Fibroblast of the aortic adventitia (primary cell): Measurements from ENCODE around the gene FBXL7. TPM values are rescaled to one million over a fixed set of nuclear protein-coding genes. Genes with fewer than 3 reads are reported as not detected.

Experiments
- DNase-seq: peaks from one replicate; pipeline ENCODE4 v3.0.0-alpha.2; 2010; ENCODE audit warnings: low read depth
- H3K4me3 ChIP-seq: 2 replicates; pipeline ENCODE4 v1.5.1; 2011; ENCODE audit warnings: low read depth, mild to moderate bottlenecking, control low read depth, low read length, moderate library complexity
- total RNA-seq: library from RNA; depleted of rRNA; stranded (reverse); fragments of >200 nt; gene quantifications from 2 replicates; pipeline ENCODE4 v1.2.3, GENCODE V29; 2012; ENCODE audit warnings: low replicate concordance
- TF ChIP-seq, protein P1 (sequence below): IDR thresholded peaks from 2 replicates; pipeline ENCODE4 v1.5.1; 2011; ENCODE audit warnings: mild to moderate bottlenecking, low read length, control low read depth, inconsistent platforms; ENCODE audit not compliant: insufficient read depth

The FBXL7 gene
- total RNA-seq, 1 donor, result 12.4 TPM

DNA sequence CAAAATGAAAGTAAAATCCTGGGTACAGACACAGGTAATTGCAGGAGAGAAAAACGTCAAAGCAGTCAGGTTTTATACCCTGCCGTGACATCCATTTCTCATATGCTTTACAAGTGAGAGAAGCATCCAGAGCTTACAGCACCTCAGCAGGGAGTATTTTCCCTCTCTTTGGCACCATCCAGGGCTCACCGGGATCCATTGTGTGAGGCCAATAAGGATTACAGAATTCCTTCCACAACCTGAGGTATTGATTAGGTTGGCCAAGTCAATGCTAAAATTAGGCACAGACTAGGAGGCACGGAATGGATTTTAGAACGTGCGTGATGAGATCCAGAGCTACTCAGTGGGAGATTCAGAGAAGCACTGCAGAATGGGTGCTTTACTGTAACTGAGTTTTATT lies 296.6 kb downstream of the FBXL7 start:
- no peak overlapping the region for H3K4me3 ChIP-seq
- no peak for DNase-seq
- TF ChIP-seq, protein P1, sequence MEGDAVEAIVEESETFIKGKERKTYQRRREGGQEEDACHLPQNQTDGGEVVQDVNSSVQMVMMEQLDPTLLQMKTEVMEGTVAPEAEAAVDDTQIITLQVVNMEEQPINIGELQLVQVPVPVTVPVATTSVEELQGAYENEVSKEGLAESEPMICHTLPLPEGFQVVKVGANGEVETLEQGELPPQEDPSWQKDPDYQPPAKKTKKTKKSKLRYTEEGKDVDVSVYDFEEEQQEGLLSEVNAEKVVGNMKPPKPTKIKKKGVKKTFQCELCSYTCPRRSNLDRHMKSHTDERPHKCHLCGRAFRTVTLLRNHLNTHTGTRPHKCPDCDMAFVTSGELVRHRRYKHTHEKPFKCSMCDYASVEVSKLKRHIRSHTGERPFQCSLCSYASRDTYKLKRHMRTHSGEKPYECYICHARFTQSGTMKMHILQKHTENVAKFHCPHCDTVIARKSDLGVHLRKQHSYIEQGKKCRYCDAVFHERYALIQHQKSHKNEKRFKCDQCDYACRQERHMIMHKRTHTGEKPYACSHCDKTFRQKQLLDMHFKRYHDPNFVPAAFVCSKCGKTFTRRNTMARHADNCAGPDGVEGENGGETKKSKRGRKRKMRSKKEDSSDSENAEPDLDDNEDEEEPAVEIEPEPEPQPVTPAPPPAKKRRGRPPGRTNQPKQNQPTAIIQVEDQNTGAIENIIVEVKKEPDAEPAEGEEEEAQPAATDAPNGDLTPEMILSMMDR, result no peak

DNA sequence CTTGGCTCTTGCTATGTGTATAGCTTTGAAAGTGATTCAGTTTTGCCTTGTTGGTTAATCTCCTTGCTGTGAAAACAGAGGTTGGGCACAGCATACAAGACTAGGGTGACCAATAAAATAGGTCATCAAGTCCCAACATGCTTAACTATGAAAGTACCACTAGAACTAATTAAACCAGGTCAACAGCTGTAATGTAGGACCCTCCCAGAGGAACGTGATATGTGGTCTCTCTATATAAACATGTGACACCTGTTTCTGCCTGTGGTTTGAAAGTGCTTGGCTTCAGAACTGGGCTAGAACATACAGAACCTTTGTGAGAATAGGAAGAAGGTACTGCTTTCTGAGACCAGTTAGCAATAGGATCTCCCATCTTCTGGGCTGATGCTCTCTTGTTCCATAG lies 297.1 kb downstream of the FBXL7 start:
- no peak overlapping the region for H3K4me3 ChIP-seq
- no peak for DNase-seq
- TF ChIP-seq, protein P1, result no peak

DNA sequence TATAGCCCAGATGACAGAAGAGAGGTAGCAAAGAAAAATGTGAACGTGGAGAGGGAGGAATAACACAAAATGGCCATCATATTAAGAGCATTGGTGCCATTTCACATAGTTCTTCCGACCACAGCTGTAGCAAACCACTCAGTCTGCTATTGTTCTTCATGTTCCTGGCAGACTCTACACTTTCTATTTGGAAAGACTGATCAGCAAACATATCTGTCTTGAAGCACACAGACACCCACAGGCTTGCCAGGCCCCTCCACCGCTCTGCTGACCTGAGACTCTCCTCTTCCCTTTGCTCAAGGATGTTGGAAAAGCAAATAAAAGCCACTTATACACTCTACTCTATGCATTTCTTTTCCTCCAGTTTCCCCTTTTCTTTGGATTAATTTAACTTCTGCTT lies 298.0 kb downstream of the FBXL7 start:
- no peak overlapping the region for H3K4me3 ChIP-seq
- TF ChIP-seq, protein P1, result no peak
- peak; percentile 66 for DNase-seq

DNA sequence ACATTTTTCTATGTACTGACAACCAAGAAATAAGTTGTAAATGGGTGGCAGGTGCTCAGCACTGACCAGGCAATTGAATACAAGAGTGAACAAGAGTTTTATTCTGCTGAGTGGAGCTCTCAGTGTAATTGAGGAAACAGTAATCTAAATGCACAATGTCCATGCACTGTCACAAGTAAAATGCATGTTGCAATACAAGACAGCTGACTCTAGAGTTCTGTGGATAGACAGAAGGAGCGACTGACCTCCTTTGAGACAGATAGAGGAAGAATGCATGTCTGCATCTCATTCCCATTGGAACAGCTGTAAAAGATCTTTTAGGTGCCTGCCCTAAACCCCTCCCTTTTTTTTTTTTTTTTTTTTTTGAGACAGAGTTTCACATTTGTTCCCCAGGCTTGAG lies 299.0 kb downstream of the FBXL7 start:
- H3K4me3 ChIP-seq, result no peak overlapping the region
- no peak for DNase-seq
- TF ChIP-seq, protein P1, result no peak

DNA sequence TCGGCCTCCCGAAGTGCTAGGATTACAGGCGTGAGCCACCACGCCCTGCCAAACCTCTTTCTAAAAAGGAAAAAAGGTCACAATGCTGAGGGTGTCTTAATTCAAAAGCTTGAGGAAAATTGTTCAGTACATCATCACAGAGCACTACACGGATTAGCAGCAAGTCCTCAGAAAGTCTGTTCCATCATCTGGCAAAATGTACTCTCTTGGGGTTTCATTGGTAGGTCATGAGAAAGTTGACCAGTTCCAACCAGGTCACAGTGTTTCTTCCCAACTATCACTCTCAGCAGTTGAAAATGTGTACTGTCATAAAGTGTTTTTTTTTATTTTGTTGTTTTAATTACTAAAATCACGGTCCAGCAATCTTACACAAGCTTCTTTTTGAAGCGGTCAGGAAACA lies 299.6 kb downstream of the FBXL7 start:
- DNase-seq, result no peak
- TF ChIP-seq, protein P1, result no peak
- no peak overlapping the region for H3K4me3 ChIP-seq

DNA sequence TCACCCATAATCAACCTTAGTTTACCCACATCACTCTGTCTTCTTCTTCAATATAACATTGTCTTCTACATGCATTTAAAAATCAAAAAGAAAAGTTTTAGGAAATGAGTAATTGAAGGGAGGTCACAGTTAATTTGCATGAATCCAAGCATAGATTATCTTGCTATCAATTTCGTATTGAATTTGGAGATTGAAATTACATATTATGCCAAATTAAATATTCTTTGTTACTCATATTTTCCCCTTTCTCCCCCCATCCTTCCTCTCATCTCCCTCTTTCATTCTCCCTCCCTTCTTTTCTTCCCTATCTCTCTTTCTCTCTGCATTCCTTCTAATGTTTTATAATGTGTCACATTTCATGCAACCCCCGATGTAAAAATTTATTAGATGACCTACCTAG lies 303.3 kb downstream of the FBXL7 start:
- TF ChIP-seq, protein P1, result no peak
- H3K4me3 ChIP-seq, result no peak overlapping the region
- DNase-seq, result no peak

DNA sequence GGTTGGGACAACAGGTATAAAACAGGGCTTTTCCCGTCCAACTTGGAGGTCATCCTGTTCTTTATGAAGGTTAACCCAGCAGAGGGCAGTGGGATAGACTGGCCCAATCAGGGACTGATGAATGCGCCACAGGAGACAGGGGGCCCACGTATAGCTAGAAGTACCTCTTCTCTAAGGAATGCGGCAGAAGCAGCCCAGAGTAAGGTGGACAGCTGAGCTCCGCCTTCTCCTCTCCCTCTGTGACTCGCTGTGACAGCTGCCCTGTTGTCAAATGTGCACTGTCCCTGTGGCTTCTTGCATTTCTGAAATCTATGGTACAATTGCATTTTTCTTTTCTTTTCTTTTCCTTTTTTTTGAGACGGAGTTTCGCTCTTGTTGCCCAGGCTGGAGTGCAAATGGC lies 306.6 kb downstream of the FBXL7 start:
- no peak for DNase-seq
- no peak overlapping the region for H3K4me3 ChIP-seq
- TF ChIP-seq, protein P1, result no peak
